Measurements from ENCODE around the gene DNAH14.

DNA sequence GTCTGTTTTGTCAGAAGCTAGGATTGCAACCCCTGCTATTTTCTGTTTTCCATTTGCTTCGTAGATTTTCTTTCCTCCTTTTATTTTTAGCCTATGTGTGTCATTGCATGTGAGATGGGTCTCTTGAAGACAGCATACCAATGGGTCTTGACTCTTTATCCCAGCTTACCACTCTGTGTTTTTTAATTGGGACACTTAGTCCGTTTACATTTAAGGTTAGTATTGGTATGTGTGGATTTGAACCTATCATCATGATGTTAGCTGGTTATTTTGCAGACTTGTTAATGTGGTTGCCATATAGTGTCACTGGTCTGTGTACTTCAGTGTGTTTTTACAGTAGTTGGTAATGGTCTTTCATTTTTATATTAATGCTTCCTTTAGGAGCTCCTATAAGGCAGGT lies 141.5 kb downstream of the DNAH14 start:
- TF ChIP-seq RB1 (IDR thresholded peaks at IDR 0.05; ENCODE audit: borderline replicate concordance) (no peak), EZH2 (IDR thresholded peaks at IDR 0.05; ENCODE audit: borderline replicate concordance, control insufficient read depth, low read depth, low read length) (no peak), RFX5 (IDR thresholded peaks at IDR 0.05; ENCODE audit: low read depth, low read length) (no peak)
- TF ChIP-seq, protein P1, sequence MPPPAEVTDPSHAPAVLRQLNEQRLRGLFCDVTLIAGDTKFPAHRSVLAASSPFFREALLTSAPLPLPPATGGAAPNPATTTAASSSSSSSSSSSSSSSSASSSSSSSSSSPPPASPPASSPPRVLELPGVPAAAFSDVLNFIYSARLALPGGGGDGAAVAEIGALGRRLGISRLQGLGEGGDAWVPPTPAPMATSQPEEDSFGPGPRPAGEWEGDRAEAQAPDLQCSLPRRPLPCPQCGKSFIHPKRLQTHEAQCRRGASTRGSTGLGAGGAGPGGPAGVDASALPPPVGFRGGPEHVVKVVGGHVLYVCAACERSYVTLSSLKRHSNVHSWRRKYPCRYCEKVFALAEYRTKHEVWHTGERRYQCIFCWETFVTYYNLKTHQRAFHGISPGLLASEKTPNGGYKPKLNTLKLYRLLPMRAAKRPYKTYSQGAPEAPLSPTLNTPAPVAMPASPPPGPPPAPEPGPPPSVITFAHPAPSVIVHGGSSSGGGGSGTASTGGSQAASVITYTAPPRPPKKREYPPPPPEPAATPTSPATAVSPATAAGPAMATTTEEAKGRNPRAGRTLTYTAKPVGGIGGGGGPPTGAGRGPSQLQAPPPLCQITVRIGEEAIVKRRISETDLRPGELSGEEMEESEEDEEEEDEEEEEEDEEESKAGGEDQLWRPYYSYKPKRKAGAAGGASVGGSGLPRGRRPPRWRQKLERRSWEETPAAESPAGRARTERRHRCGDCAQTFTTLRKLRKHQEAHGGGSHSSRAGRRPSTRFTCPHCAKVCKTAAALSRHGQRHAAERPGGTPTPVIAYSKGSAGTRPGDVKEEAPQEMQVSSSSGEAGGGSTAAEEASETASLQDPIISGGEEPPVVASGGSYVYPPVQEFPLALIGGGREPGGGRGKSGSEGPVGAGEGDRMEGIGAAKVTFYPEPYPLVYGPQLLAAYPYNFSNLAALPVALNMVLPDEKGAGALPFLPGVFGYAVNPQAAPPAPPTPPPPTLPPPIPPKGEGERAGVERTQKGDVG (CRISPR knock-in tag; IDR thresholded peaks at IDR 0.05): no peak

All from GM12878 (cell line).